Ureter (tissue), 1 donor: ENCODE results near the gene GPA33. TPM values are rescaled to one million over a fixed set of nuclear protein-coding genes. Genes with fewer than 3 reads are reported as not detected.

ENCODE experiments used
- DNase-seq: peaks from one replicate; pipeline ENCODE4 v3.0.0-alpha.2; 2020; ENCODE audit warnings: low spot score
- total RNA-seq: library from RNA; stranded (reverse); gene quantifications from one replicate; pipeline ENCODE4 v1.2.4, GENCODE V29; 2023
- donor health status: DM: yes; HTN: yes; CAD: no.

GPA33 gene
- total RNA-seq, 1 donor from 2014 or later: 0.16 TPM

DNA sequence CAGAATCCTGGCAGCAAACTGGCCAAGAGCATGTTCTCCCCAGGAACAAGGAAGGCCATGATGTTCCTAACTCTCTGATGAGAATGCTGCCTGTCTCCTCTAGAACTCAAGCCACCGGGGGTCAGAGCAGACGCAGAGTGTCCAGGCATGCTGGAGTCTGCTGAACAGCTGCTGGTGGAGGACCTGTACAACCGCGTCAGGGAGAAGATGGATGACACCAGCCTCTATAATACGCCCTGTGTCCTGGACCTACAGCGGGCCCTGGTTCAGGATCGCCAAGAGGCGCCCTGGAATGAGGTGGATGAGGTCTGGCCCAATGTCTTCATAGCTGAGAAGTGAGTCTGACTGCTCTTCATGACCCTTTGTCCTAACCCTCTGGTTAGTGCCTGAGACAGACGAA is 27.0 kb upstream of the GPA33 start:
- DNase-seq: no peak

DNA sequence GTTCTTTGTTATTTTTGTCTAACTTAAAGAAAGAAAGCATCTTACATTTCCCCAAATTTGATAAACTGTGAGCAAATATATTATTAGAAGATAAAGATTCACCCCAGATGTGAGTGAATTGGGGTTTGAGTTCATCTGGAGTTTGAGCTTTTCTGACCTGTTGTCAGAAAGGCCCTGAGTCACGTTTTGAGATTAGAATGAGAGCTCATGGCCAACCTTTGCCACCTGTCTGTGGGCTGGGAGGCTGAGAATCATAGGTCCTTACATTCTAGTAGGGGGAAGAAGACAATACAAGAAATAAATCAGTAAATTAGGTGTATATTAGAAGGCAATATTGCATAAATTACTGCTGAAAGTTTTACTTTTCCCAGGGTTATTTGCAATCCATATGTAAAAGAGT is 26.0 kb upstream of the GPA33 start:
- no peak for DNase-seq

DNA sequence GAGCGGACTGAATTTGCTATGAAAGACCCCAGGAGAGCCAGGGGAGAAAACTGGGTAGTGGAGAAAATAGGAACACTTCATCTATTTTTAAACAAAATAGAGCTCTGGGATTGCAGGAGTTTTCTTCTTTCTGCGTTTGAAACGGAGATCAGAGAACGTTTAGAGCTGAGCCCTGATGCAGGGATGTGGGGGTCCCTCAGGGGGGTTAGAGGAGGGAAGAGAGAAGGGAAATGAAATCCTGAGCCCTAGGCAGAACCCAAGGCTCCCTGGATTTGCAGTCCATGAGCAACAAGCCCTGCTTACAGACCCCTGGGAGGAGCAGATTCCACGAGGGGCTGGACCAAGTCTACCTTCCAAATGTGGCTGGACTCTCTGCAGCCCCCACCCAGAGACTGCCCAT is 25.5 kb upstream of the GPA33 start:
- DNase-seq: no peak

DNA sequence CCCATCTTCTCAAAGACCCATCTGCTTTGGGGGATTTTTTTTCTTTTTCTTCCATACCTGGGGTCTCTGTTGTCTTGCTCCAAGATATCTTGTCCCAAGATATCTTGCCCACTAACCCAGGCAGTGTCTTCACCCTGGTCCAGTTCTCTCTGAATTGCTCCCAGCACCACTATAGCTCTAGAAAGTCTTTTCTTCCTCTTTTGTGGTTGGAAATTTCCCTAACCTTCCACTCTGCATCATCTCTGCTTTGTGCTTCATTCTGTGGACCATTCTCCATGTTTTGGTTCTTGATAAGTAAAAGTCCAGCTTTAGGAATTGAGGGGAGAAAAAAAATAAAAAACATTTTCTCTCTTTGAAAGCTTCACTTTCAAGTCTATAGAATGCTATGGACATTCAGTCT is 24.5 kb upstream of the GPA33 start:
- no peak for DNase-seq

DNA sequence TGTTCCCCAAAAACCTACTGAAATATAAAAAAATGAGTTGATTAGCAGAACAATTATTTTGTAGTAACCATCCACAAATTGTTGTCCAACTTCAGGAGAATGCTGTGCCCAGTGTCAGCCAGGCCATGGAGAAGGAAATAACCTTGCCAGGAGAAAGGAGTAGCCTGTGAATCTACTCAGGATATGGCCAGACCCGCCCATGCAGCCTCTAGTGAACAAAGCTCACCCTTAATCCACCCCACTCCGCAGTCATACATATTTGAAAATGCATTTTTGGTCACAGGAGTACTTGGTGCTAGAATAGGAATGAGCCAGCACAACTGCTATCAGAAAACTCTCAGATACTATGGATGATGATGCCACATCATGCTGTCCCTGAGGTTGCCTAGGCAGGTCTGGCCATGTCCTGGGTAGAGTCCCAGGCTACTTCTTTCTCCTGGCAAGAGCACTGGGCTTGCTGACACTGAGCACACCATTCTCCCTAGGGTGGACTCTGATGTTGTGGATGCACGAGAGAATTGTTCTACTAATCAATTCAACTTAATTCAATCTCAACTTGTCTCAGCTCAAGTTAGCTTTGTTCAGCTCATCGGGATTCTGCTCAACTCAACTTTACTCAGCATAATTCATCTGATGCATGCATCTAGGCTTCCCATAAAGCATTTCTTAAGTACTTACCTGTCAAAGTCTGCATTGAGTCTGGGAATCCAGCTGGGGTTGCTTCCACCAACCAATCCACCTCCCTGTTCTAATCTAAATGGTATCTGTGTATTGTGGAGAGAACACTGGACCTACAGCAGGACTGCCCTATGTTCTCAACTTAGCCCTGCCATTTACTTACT is 21.9 kb upstream of the GPA33 start:
- DNase-seq: no peak

DNA sequence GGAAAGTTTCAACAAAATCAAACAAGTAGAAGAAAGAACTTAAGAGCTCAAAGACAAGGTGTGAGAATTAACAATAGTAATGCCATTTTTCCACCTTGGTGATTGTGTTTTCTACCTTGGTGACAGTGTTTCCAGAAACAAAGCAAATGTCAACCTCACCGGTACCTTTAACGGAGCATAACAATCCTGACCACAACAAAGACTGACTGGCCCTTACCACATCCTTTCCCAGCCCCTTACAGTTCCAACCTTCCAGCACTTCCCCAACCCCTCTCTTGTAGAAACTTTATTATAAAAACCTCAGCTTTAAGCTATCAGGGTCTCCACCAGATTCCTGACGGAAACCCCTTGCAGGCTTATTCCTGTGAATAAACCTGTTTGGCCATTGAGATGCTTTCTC is 20.4 kb upstream of the GPA33 start:
- DNase-seq: no peak

DNA sequence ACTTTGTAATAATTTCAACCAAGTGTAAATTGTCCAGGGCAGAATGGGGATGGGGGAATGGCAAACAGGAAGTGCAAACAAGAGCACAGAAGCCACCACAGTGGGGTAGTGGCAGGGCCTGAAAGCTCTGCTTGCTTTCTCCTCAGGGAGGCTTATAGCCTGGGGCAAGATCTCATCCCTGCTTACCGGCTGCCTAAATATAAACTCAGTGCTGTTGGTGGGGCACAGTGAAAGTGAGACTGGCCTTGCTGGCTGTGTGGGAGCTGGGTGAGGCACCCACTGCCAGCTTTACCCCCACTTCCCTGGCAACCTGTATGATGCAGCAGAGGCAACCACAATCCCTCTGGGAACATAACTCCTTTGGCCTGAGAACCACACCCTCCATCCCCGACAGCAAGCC is 18.9 kb upstream of the GPA33 start:
- DNase-seq: no peak

DNA sequence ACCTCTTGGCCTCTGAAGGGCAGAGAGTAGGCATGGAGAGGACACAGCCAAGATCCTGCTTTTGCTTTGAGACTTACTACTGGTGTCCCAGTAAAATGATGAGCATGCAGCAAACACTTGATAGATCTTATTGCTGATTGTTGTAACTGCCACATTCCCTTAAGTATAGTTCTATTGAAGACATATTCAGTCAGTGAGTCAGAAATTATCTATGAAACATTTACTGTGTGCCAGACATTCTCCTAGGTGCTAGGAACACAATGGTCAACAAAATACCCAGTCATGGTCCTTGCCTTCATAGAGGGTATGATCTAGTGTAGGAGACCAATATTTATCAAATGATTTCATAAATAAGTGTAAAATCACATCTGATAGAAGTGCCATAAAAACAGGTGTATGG is 17.3 kb upstream of the GPA33 start:
- no peak for DNase-seq

DNA sequence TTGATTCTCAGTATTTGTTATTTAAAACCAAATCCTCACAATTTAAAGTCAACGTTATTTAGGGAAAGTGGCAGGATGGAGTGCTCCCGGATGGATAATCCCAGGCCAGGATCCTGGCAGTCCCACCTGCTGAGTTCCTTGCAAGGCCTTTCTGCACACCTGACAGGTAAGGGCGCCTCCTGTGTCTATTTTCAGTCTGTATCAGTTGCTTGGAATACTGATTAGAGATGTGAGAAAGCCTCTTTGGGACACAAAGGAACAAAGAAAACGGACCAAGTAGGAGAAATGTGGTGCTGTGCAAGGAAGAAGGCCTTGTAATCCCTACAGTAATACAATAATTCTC is 15.9 kb upstream of the GPA33 start:
- no peak for DNase-seq

DNA sequence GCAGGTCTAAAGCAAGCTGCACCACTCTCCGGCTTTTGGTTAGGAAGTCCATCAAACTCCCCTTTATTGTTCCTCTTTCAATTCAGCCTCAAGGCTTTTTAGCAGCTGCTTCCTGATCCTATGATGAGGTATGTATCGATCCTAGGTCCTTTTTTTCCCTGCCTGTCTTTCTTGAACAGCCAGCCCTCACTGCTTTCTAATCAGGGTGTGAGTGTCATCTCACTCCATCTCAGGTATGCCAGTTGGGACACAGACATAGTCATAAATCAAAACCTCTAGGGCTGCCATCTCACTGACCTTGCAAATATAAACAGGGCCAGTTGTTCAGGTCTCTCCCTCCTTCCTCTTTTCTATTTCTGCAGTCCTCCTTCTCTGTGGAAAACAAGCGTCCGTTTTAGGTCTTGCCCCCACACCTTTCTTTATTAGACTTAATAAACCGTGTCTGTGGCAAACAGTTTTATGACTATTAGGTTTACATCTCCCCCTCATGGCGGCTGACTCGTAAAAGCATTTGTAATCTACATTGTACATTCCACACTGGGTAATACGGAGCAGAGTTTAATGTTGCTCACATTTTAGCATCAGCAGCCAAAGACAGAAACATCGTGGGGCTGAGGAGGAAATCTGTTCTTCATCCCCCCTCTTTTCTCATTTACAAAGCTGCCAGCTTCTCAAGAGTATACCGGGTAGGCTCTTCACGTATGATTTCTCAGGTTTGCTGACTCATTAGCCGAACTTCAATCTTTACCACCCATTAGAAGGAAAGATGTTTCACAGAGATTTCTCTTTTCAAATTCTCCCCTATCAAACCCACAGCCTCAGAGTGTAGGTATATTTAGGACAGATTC is 15.3 kb upstream of the GPA33 start:
- no peak for DNase-seq

DNA sequence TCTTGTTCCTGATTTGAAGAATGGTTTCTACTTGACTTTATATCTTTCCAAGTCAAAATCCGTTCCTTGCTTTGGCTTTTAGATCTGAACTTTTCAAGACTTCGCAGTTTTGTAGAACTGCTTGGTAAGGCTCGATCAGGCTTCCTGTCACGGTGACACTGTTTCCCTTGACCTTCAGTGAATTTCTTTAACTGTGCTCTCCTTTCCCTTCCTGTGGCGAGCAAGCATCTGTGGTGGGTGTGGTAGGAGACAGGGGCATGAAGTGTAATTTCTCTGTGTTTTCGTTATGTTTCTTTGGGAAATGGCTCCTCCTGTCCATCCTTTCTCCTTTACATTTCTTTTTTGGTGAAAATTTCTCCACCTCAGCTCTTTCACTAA is 14.1 kb upstream of the GPA33 start:
- DNase-seq: no peak

DNA sequence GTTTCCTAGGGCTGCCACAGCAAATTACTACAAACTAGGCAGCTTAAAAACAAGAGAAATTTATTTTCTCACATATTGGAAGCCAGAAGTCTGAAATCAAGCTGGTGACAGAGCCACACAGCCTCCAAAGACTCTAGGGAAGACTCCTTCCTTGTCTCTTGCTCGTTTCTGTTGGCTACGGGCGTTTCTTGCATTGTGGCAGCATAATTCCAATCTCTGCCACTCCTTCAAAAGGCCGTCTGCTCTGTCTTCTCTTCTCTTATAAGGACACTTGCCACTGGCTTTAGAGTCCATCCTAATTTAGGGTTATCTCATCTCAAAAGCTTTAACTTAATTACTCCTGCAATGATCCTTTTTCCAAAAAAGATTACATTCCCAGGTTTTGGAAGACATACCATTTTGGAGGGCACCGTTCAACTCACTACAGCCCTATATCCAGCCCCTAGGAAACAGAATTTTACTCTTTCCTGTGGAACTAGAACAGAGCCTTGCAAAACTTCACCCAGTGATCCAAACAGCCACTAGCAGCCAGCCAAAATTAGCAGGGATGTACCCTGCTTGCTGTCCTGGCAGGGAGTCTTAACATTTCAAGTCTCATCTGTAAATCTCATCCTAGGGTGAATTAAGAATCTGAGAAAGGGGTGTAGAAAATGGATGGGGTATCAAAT is 12.9 kb upstream of the GPA33 start:
- no peak for DNase-seq

DNA sequence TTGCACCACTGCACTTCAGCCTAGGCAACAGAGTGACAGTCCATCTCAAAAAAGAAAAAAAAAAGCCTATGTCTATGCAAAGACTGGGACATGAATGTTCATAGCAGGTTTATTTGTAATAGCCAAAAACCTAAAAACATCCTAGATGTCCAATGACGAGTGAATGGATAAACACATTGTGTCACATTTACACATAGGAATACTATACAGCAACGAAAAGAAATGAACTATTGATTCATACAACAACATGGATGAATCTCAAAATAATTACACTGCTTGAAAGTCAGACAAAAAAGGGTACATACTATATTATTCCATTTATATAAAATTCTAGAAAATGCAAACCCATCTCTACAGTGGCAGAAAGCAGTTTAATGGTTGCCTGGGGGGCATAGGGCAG is 11.6 kb upstream of the GPA33 start:
- no peak for DNase-seq

DNA sequence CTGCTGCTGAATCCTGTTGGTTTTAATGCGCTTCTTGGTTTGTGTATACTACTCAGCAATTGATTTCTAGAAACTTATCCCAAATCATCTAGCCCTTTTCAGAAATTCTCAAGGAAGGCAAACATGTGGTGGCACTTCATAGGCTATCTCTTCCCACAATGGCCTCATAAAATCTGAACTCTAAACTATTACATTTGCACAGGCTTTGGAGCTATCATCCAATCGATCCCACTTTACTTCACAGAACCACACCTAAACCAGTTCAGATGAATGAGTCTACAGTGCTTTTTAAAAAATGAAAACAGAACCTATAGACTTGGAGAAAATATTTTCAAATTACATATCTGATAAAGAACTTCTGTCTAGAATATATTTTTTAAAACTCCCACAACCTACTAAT is 10.6 kb upstream of the GPA33 start:
- DNase-seq: no peak

DNA sequence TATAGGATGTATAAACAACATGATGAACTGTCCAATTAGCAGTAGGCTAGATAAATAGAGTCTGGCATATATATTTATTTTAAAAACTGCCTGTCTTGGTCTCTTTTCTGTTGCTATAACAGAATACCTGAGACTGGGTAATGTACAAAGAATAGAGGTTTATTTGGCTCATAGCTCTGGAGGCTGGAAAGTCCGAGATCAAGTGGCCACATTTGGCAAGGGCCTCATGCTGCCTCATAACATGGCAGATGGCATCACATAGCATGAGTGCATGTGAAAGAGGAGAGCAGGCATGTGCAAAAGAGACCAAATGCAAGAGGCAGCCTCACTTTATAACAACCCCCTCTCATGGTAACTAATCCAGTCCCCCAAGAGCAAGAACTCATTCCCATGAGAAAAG is 9.7 kb upstream of the GPA33 start:
- no peak for DNase-seq

DNA sequence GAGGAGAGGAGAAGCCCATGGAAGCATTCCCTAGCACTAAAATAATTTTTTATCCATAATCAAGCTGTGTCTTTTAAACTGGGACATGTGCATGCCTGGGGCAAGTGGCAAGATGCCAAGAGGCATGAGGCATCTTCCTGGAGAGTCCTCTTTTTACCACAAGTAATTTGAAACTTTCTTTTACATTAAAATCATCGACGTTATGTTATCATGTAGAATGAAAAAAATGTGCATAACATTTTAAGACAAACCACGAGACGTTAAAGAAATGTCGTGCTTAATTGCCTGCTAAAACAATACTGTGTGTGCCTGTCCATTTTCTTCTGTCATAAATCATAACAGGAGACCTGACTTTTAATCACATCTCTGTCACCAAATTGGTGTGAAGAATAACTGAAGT is 5.2 kb upstream of the GPA33 start:
- no peak for DNase-seq

DNA sequence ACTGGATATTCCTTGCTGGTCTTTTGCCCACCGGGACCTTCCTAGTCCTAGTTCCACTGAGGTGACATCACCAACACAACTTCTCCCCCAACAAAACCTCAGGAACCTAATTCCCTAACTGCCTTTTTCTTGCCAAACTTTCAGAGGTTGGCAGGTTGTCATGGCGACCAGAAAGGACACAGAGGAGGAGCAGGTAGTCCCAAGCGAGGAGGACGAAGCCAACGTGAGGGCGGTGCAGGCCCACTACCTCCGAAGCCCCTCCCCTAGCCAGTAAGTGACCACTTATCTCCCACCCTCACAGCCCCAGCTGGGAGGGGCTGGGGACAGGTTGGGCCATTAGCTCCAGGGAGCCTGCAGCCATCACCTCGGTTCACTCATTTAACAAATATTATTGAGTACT is 4.5 kb upstream of the GPA33 start:
- DNase-seq: no peak

DNA sequence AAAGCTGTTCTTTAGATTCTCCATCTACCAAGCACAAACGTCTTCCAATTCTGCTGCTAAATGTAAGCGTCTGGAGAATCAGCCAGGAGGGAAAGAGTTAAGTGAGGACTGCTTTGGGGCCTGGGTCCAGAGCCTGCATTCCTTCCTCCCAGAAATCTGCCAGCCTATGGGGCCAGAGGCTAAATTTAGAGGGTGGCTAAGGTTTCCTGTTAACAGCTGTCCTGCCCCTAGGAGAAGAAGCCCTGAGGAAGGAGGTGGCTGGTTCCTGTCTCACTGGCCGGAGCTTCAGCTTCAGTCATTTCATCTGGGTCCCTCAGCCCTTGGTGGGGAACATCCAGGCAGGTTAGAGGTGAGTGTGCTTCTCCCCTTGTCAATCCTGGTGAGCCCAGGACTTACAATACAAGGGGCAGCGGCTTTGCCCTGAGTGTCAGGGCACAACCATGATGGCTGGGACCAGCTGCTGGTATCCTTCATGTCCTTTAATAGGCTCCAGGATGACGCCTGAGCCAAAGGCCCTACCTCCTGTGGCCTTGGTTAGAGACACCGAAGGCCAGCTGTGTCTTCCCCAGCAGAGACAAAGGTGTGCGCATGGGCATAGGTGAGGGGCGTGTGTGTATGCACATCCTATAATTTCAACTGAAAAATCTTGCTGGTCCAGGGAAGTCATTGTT is 3.8 kb upstream of the GPA33 start, which contains the start of gene STYXL2:
TSS of gene STYXL2 (plus strand) at position 230 of the 671 bp plus-strand sequence. CDS start 775 bp downstream, outside the sequence.
- no peak for DNase-seq

DNA sequence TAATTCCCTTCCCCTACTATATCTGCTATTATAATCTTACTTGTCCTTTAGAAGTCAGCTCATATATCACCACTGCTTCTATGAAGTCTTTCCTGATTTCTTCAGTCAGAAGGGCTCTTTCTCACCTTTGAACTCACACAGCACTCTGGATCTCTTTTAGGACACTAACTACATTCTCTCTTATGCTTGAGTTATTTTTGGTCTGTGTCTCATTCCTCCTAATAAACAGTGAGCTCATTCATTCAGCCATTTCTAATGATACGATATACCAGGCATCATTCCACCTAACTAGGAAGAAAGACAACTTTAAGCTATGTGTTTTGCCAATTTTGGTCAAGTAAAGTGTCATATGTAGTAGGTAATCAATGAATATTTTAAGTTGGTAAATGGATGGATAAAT is 2.5 kb upstream of the GPA33 start:
- DNase-seq: no peak

DNA sequence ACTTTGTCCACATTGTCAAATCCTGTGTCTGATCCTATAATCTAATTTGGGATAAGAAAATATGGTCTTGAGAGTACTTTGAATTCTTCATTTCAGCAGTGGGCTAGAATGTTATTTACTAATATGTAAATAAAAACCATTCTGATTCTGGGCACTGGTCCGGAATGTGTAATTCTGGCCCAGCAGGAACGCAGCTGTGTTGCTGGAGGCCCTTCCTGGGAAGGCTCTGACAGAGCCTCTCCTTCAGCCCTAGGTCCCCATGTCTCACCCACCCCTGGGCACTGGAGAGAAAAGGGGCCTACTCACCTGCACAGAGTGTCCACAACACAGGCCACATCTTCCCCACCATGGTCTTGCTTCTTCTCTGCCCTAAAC is 251 bp downstream of the GPA33 start:
- no peak for DNase-seq

DNA sequence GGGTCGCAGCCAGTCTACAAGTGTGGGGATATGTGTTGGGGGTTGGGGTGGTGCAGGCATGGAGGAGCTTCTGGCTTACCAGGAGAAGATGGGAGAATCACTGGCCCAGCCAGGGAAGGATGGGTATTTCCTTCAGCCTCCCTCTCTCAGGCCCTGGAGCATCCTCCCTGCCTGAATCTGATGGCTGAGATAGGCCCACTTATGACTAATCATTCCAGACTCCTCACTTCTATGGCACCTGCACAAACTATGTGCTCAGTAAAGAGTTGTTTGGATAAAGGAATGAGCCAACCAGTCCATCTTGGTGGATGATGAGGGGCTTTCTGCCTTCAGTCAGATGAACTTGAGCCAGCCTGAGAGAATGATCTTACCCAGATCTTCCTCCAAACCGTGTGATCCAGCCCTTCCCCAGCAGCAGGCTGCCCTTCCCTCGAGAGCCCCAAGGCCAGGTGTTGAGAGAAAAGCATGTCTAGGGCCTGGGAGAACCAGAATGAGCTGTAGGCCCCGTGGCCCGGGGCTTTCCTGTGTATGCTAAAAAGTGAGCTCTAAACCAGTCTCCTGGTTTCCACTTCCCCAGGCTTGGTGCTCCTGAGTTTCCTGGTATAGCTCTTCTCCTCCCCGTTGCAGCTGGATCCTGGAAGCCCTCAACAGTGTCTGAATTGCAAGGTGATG is 1.3 kb downstream of the GPA33 start:
- no peak for DNase-seq

DNA sequence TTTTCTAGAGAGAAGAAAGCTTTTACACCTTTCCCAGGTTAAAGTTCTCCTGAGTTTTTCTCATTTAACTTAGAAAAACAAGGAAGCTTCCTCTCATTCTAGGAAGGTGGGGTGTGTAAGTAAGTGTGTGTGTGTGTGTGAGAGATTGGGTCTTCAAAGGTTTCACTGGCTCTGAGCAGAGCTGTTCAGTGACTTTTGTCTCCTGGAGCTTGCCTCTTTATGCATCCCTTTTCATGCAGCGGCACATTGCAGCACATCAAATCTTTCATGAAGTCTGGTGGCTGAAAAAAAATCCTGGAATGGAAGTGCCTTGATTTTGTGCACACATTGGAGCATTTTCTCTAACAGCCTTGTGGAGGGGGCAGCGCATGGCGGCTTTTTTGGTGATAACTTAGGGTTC is 3.4 kb downstream of the GPA33 start:
- no peak for DNase-seq
